22Rv1 (cell line): ENCODE data around the gene IER5.

Experiments used
- ZFX ChIP-seq: fragments of 450-650 bp; IDR thresholded peaks from 2 replicates; pipeline ENCODE4 v1.6.1; 2017; ENCODE audit warnings: antibody characterized with exemption, borderline replicate concordance
- TF ChIP-seq, protein P1 (sequence below): fragments of 450-650 bp; IDR thresholded peaks from 2 replicates; pipeline ENCODE4 v1.5.1; 2017; ENCODE audit warnings: mild to moderate bottlenecking

DNA sequence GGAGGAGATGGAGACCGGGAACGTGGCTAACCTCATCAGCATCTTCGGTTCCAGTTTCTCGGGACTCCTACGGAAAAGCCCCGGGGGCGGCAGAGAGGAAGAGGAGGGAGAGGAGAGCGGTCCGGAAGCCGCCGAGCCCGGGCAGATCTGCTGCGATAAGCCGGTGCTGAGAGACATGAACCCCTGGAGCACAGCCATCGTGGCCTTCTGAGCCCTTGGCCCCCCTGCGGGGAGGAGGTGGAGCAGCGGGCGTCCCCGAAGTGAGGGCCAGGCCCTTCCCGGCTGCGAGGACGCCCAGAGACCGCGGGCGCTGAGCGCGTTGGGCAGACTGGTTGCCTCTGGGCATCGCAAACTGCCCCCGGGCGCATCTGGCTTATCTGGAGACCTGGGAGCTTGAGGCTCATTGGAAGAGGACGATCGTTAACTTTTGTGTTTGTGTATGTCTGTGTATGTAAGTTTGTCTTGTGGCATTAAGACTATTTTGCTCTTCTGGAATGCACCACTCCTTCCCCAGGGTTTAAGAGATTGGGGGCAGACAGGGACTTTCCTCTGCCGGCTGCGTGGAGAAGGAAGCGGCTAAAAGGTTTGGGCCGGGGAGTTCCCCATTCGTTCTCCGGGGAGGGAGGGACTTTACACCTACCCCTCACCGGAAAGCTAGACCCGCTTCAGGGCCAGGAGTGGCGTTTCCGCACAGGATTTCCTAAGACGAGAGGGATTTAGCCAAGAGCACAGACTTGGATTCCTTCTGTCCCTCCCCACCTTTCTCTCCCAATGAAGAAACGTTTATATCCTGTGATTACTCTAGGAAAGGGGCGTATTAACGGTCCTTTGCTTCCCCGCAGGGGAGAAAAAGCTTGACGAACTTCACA lies 1.4 kb downstream of the IER5 start:
- TF ChIP-seq, protein P1, sequence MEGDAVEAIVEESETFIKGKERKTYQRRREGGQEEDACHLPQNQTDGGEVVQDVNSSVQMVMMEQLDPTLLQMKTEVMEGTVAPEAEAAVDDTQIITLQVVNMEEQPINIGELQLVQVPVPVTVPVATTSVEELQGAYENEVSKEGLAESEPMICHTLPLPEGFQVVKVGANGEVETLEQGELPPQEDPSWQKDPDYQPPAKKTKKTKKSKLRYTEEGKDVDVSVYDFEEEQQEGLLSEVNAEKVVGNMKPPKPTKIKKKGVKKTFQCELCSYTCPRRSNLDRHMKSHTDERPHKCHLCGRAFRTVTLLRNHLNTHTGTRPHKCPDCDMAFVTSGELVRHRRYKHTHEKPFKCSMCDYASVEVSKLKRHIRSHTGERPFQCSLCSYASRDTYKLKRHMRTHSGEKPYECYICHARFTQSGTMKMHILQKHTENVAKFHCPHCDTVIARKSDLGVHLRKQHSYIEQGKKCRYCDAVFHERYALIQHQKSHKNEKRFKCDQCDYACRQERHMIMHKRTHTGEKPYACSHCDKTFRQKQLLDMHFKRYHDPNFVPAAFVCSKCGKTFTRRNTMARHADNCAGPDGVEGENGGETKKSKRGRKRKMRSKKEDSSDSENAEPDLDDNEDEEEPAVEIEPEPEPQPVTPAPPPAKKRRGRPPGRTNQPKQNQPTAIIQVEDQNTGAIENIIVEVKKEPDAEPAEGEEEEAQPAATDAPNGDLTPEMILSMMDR, result no peak
- TF ChIP-seq ZFX, result no peak
